Stimulated activated CD4-positive, alpha-beta T cell treated with anti-CD3 and anti-CD28 coated beads, Interleukin-1b, Interleukin-23, amount 100 ng/mL, for 4 hours (primary cell): Measurements from ENCODE around the gene ARPC2.

ENCODE experiments used
- DNase-seq, 2 donors: peaks; one replicate each; pipeline ENCODE4 v3.0.0-alpha.2; 2020; ENCODE audit warnings: low read depth in 2 of 2

ARPC2 gene

GRCh38 chr2:218253232-218253625 is 36.2 kb downstream of the ARPC2 start:
- DNase-seq, result no peak

- no peak for DNase-seq
Measured at GRCh38 chr2:218255446-218255845, 38.5 kb downstream of the ARPC2 start.

GRCh38 chr2:218256612-218257350 is 39.8 kb downstream of the ARPC2 start:
- no peak for DNase-seq

GRCh38 chr2:218257390-218257981 is 40.5 kb downstream of the ARPC2 start:
- peak; percentile 38 to 66 for DNase-seq

GRCh38 chr2:218259099-218259961 is 42.3 kb downstream of the ARPC2 start:
- no peak for DNase-seq

GRCh38 chr2:218260166-218260565 is 43.2 kb downstream of the ARPC2 start:
- DNase-seq, result no peak

GRCh38 chr2:218260742-218261422 is 43.9 kb downstream of the ARPC2 start, which contains the start of gene GPBAR1:
TSS of gene GPBAR1 (plus strand) at chr2:218261015. CDS start at chr2:218262725, 1,710 bp downstream.
- no peak for DNase-seq

- no peak for DNase-seq
Measured at GRCh38 chr2:218261423-218262236, 44.6 kb downstream of the ARPC2 start.

GRCh38 chr2:218262237-218262600 is 45.2 kb downstream of the ARPC2 start:
- no peak for DNase-seq

- no peak for DNase-seq
Measured at GRCh38 chr2:218262631-218263586, 45.9 kb downstream of the ARPC2 start.

GRCh38 chr2:218263817-218264641 is 47.0 kb downstream of the ARPC2 start:
- DNase-seq, result no peak

- no peak for DNase-seq
Measured at GRCh38 chr2:218264773-218265561, 48.0 kb downstream of the ARPC2 start.

- no peak for DNase-seq
Measured at GRCh38 chr2:218265626-218266025, 48.6 kb downstream of the ARPC2 start.

GRCh38 chr2:218266316-218266979 is 49.5 kb downstream of the ARPC2 start:
- DNase-seq, result no peak

- DNase-seq, result no peak
Measured at GRCh38 chr2:218267259-218267658, 50.3 kb downstream of the ARPC2 start.

GRCh38 chr2:218269900-218270720 is 53.1 kb downstream of the ARPC2 start, which contains the start of the genes AAMP and PNKD:
TSS of gene AAMP (minus strand) at chr2:218270137. CDS start at chr2:218270086, 51 bp downstream.
TSS of gene PNKD (plus strand) at chr2:218270519. CDS start at chr2:218270536, 17 bp downstream.
- DNase-seq, result peak; percentile 100
